ENCODE measurements around the gene THOC5.

DNA sequence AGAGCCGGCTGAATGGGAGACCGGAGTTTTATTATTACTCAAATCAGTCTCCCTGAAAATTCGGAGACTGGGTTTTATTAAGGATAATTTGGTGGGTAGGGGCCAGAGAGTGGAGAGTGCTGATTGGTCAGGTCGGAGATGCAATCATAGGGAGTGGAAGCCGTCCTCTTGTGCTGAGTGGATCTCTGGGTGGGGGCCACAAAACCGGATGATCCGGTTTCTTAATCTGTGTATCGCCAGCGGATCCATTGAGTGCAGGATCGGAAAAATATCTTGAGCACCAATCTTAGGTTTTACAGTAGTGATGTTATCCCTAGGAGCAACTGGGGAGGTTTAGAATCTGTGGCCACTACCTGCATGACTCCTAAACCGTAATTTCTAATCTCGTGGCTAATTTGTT is 28.2 kb upstream of the THOC5 start:
- TF ChIP-seq, protein P1, sequence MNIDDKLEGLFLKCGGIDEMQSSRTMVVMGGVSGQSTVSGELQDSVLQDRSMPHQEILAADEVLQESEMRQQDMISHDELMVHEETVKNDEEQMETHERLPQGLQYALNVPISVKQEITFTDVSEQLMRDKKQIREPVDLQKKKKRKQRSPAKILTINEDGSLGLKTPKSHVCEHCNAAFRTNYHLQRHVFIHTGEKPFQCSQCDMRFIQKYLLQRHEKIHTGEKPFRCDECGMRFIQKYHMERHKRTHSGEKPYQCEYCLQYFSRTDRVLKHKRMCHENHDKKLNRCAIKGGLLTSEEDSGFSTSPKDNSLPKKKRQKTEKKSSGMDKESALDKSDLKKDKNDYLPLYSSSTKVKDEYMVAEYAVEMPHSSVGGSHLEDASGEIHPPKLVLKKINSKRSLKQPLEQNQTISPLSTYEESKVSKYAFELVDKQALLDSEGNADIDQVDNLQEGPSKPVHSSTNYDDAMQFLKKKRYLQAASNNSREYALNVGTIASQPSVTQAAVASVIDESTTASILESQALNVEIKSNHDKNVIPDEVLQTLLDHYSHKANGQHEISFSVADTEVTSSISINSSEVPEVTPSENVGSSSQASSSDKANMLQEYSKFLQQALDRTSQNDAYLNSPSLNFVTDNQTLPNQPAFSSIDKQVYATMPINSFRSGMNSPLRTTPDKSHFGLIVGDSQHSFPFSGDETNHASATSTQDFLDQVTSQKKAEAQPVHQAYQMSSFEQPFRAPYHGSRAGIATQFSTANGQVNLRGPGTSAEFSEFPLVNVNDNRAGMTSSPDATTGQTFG (tag by site-specific recombination; IDR thresholded peaks at IDR 0.05; ENCODE audit: borderline replicate concordance), result no peak
- TF ChIP-seq, protein P2, sequence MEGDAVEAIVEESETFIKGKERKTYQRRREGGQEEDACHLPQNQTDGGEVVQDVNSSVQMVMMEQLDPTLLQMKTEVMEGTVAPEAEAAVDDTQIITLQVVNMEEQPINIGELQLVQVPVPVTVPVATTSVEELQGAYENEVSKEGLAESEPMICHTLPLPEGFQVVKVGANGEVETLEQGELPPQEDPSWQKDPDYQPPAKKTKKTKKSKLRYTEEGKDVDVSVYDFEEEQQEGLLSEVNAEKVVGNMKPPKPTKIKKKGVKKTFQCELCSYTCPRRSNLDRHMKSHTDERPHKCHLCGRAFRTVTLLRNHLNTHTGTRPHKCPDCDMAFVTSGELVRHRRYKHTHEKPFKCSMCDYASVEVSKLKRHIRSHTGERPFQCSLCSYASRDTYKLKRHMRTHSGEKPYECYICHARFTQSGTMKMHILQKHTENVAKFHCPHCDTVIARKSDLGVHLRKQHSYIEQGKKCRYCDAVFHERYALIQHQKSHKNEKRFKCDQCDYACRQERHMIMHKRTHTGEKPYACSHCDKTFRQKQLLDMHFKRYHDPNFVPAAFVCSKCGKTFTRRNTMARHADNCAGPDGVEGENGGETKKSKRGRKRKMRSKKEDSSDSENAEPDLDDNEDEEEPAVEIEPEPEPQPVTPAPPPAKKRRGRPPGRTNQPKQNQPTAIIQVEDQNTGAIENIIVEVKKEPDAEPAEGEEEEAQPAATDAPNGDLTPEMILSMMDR (tag by site-specific recombination; IDR thresholded peaks at IDR 0.05), result no peak
- TF ChIP-seq, protein P3, sequence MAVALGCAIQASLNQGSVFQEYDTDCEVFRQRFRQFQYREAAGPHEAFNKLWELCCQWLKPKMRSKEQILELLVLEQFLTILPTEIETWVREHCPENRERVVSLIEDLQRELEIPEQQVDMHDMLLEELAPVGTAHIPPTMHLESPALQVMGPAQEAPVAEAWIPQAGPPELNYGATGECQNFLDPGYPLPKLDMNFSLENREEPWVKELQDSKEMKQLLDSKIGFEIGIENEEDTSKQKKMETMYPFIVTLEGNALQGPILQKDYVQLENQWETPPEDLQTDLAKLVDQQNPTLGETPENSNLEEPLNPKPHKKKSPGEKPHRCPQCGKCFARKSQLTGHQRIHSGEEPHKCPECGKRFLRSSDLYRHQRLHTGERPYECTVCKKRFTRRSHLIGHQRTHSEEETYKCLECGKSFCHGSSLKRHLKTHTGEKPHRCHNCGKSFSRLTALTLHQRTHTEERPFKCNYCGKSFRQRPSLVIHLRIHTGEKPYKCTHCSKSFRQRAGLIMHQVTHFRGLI (tag by site-specific recombination; IDR thresholded peaks at IDR 0.05), result no peak
- TF ChIP-seq ZNF354C (tag by site-specific recombination; IDR thresholded peaks at IDR 0.05; ENCODE audit: borderline replicate concordance, low read depth), result no peak
- TF ChIP-seq, protein P4, sequence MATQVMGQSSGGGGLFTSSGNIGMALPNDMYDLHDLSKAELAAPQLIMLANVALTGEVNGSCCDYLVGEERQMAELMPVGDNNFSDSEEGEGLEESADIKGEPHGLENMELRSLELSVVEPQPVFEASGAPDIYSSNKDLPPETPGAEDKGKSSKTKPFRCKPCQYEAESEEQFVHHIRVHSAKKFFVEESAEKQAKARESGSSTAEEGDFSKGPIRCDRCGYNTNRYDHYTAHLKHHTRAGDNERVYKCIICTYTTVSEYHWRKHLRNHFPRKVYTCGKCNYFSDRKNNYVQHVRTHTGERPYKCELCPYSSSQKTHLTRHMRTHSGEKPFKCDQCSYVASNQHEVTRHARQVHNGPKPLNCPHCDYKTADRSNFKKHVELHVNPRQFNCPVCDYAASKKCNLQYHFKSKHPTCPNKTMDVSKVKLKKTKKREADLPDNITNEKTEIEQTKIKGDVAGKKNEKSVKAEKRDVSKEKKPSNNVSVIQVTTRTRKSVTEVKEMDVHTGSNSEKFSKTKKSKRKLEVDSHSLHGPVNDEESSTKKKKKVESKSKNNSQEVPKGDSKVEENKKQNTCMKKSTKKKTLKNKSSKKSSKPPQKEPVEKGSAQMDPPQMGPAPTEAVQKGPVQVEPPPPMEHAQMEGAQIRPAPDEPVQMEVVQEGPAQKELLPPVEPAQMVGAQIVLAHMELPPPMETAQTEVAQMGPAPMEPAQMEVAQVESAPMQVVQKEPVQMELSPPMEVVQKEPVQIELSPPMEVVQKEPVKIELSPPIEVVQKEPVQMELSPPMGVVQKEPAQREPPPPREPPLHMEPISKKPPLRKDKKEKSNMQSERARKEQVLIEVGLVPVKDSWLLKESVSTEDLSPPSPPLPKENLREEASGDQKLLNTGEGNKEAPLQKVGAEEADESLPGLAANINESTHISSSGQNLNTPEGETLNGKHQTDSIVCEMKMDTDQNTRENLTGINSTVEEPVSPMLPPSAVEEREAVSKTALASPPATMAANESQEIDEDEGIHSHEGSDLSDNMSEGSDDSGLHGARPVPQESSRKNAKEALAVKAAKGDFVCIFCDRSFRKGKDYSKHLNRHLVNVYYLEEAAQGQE (tag by site-specific recombination; IDR thresholded peaks at IDR 0.05), result no peak
- TF ChIP-seq ZNF202 (tag by site-specific recombination; IDR thresholded peaks at IDR 0.05; ENCODE audit: borderline replicate concordance), result no peak
- TF ChIP-seq ZNF214 (tag by site-specific recombination; IDR thresholded peaks at IDR 0.05; ENCODE audit: borderline replicate concordance), result no peak
- TF ChIP-seq ZNF174 (tag by site-specific recombination; IDR thresholded peaks at IDR 0.05), result no peak
- no peak for TF ChIP-seq SP2 (tag by site-specific recombination; IDR thresholded peaks at IDR 0.05)

Measured in HEK293 (cell line).